Endothelial cell of umbilical vein (primary cell): ENCODE data around the gene CMTM6. TPM values are rescaled to one million over a fixed set of nuclear protein-coding genes. Genes with fewer than 3 reads are reported as not detected.
A peak's percentile ranks its signal among the peaks of the same experiment; 100 is the strongest.

Experiments
- BruUV-seq: library from RNA; stranded (reverse); fragments of 400-500 nt; replicated peaks from 2 replicates; lab custom pipeline; 2021; lab: Mats Ljungman, UMichigan
- CTCF ChIA-PET: fragments of 300-600, 350-600 bp; sonication (Branson Sonifier 250); formaldehyde crosslinking; loops from one replicate; lab custom pipeline; 2021; ENCODE audit warnings: antibody characterized with exemption, inconsistent platforms; lab: Charles Lee
- POLR2A ChIA-PET: fragments of 300-600, 350-600 bp; sonication (Branson Sonifier 250); formaldehyde crosslinking; loops from one replicate; lab custom pipeline; 2021; ENCODE audit warnings: antibody characterized with exemption, inconsistent platforms; lab: Charles Lee
- DNase-seq: peaks from one replicate; pipeline ENCODE4 v3.0.0-alpha.2; 2011; ENCODE audit warnings: low read depth, low spot score
- FAIRE-seq: peaks from 2 replicates; lab custom pipeline; 2011; peaks lifted over from hg19 to GRCh38; lab: Jason Lieb, UNC
- H2AFZ ChIP-seq: 2 replicates; pipeline ENCODE4 v1.6.0; 2012; ENCODE audit warnings: low read depth, low read length, control low read depth, inconsistent platforms
- H3K27ac ChIP-seq: 2 replicates; pipeline ENCODE4 v1.5.1; 2011; ENCODE audit warnings: low read depth, mild to moderate bottlenecking, control low read depth, low read length, moderate library complexity; ENCODE audit not compliant: insufficient read depth
- H3K27me3 ChIP-seq, 2 experiments: 2 replicates each; pipeline versions ENCODE4 v1.6.0 to v1.6.1; 2011; ENCODE audit warnings: low read length in 2 of 2, mixed read lengths in 1 of 2; ENCODE audit not compliant: control insufficient read depth in 2 of 2, insufficient read depth in 2 of 2
- H3K36me3 ChIP-seq, 2 experiments: 2 replicates in 1 of 2; 3 replicates in 1 of 2; pipeline ENCODE4 v1.5.1; 2011; ENCODE audit warnings: low read length in 2 of 2, mild to moderate bottlenecking in 1 of 2, moderate library complexity in 1 of 2; ENCODE audit not compliant: control insufficient read depth in 2 of 2, insufficient read depth in 2 of 2; ENCODE audit errors: extremely low read depth in 1 of 2
- H3K4me1 ChIP-seq: 3 replicates; pipeline ENCODE4 v1.5.1; 2011; ENCODE audit warnings: mild to moderate bottlenecking, low read length; ENCODE audit not compliant: control insufficient read depth, insufficient read depth; ENCODE audit errors: extremely low read depth
- H3K4me2 ChIP-seq: 2 replicates; pipeline ENCODE4 v1.6.1; 2011; ENCODE audit warnings: low read length, control low read depth, mixed read lengths; ENCODE audit not compliant: insufficient read depth
- H3K4me3 ChIP-seq, 3 experiments: fragments of 200-600 bp in 1 of 3; sonication (generic), shearing (Covaris generic) in 1 of 3; replicated peaks in 1 of 3; 2 replicates each; pipeline ENCODE4 v1.5.1; 2011 to 2016; ENCODE audit warnings: control low read depth in 3 of 3, low read length in 3 of 3, mild to moderate bottlenecking in 2 of 3, inconsistent platforms in 1 of 3, low read depth in 1 of 3, moderate library complexity in 1 of 3; ENCODE audit not compliant: insufficient read depth in 1 of 3
- H3K79me2 ChIP-seq: 2 replicates; pipeline ENCODE4 v1.6.0; 2012; ENCODE audit warnings: low read length, inconsistent platforms; ENCODE audit not compliant: control insufficient read depth, insufficient read depth
- H3K9ac ChIP-seq: replicated peaks from 2 replicates; pipeline ENCODE3; 2011; ENCODE audit warnings: low read length, control low read depth; ENCODE audit not compliant: insufficient read depth; ENCODE audit errors: extremely low read depth
- H3K9me1 ChIP-seq: replicated peaks from 3 replicates; pipeline ENCODE4 v1.6.0; 2011; ENCODE audit warnings: mild to moderate bottlenecking, low read length; ENCODE audit not compliant: control insufficient read depth, insufficient read depth; ENCODE audit errors: extremely low read depth
- H3K9me3 ChIP-seq: replicated peaks from 2 replicates; pipeline ENCODE4 v1.5.1; 2012; ENCODE audit warnings: low read length, inconsistent platforms; ENCODE audit not compliant: control insufficient read depth, insufficient read depth
- H4K20me1 ChIP-seq: replicated peaks from 2 replicates; pipeline ENCODE3; 2011; ENCODE audit warnings: mild to moderate bottlenecking, low read length; ENCODE audit not compliant: control insufficient read depth, insufficient read depth; ENCODE audit errors: extremely low read depth
- CTCF ChIP-seq, 2 donors: IDR thresholded peaks; 1 replicate in 1 of 2; 2 replicates in 1 of 2; pipeline ENCODE4 v1.5.1; 2011; ENCODE audit warnings: low read length in 2 of 2, mild to moderate bottlenecking in 2 of 2, moderate library complexity in 2 of 2, control low read depth in 1 of 2, inconsistent platforms in 1 of 2, low read depth in 1 of 2; ENCODE audit not compliant: insufficient read depth in 1 of 2; ENCODE audit errors: extremely low read depth in 1 of 2
- EZH2 ChIP-seq: IDR thresholded peaks from 2 replicates; pipeline ENCODE4 v1.6.1; 2012; ENCODE audit warnings: borderline replicate concordance, low read depth, mild to moderate bottlenecking, moderate library complexity, low read length, inconsistent platforms; ENCODE audit not compliant: severe bottlenecking
- FOS ChIP-seq: IDR thresholded peaks from 2 replicates; pipeline ENCODE4 v1.6.1; 2011; ENCODE audit warnings: mild to moderate bottlenecking, low read length, moderate library complexity, borderline replicate concordance; ENCODE audit not compliant: insufficient read depth
- GATA2 ChIP-seq: IDR thresholded peaks from 2 replicates; pipeline ENCODE4 v1.7.0; 2011; ENCODE audit warnings: low read depth, mild to moderate bottlenecking, moderate library complexity, mixed read lengths, low read length; ENCODE audit not compliant: insufficient read length, insufficient read depth
- JUN ChIP-seq: IDR thresholded peaks from 2 replicates; pipeline ENCODE4 v1.6.1; 2011; ENCODE audit warnings: borderline replicate concordance, low read depth; ENCODE audit not compliant: insufficient read length, insufficient read depth
- MYC ChIP-seq: IDR thresholded peaks from one replicate; pipeline ENCODE4 v1.6.1; 2011; ENCODE audit warnings: mild to moderate bottlenecking, low read depth, low read length
- POLR2A ChIP-seq: IDR thresholded peaks from 2 replicates; pipeline ENCODE4 v1.6.1; 2012; ENCODE audit warnings: low read depth, mild to moderate bottlenecking, control low read depth, low read length
- POLR2AphosphoS5 ChIP-seq: IDR thresholded peaks from 2 replicates; pipeline ENCODE4 v1.6.1; 2012; ENCODE audit warnings: low read depth, mild to moderate bottlenecking, control low read depth, low read length, moderate library complexity; ENCODE audit not compliant: insufficient read depth
- dilution Hi-C: fragments of 300-500 bp; cut with MboI; formaldehyde crosslinking; loops from one replicate; pipeline ENCODE4 v1.15.0; 2019; ENCODE audit warnings: low sequenced_read_pairs; ENCODE audit not compliant: extremely low pct_ligation_motif_present
- intact Hi-C: fragments of 100-400 bp; cut with micrococcal nuclease; formaldehyde crosslinking; loops from one replicate; pipeline ENCODE4 v1.10.0; 2022
- polyA plus RNA-seq, 4 experiments: library from polyadenylated mRNA; depleted of rRNA in 3 of 4; stranded (reverse) in 3 of 4; unstranded in 1 of 4; fragments of >200 nt; gene quantifications; 2 replicates each; pipeline versions ENCODE4 v1.2.1 to v1.2.3, GENCODE V29; 2011 to 2012; ENCODE audit warnings: missing spikeins in 1 of 4
- total RNA-seq: library from RNA; stranded (reverse); gene quantifications from 2 replicates; pipeline ENCODE4 v1.2.3, GENCODE V29; 2021
- TF ChIP-seq, protein P1 (sequence below): IDR thresholded peaks from 2 replicates; pipeline ENCODE4 v1.6.1; 2011; ENCODE audit not compliant: insufficient read depth, insufficient read length

Gene CMTM6
- total and polyA plus RNA-seq, 2 donors (not counting 3 experiments of a cell fraction or from before 2014, with no cell fraction given), result 38.0 to 56.3 TPM

- TF ChIP-seq, protein P1, sequence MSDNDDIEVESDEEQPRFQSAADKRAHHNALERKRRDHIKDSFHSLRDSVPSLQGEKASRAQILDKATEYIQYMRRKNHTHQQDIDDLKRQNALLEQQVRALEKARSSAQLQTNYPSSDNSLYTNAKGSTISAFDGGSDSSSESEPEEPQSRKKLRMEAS, result no peak
- TF ChIP-seq GATA2 (no peak), FOS (no peak), MYC (no peak), EZH2 (no peak), POLR2A (no peak), JUN (no peak), POLR2AphosphoS5 (no peak), CTCF (IDR thresholded peaks at IDR 0.05; ENCODE audit: extremely low read depth in 1 of 2, insufficient read depth in 1 of 2, low read depth in 1 of 2, low read length in 2 of 2) (no peak)
- H3K9me3 ChIP-seq, result no peaks in the 10 kb centered on the region
- no peak overlapping the region for H2AFZ ChIP-seq
- H3K9me1 ChIP-seq, result no peaks in the 10 kb centered on the region
- no TSS peak for BruUV-seq
- peaks cover 9% of the 10 kb centered on the region for H4K20me1 ChIP-seq
- peaks cover 40% of the 10 kb centered on the region for H3K79me2 ChIP-seq
- no peak for DNase-seq
- intact Hi-C loops, result no loop called here
- H3K9ac ChIP-seq, result no peak overlapping the region
- no peak overlapping the region for H3K4me2 ChIP-seq
- no peak overlapping the region for H3K27ac ChIP-seq
- peaks cover 14% of the 10 kb centered on the region for H3K4me1 ChIP-seq
- ChIA-PET POLR2A (no interaction called here), CTCF (interaction anchor here (0.8 to 1.7 kb wide), 6 partner anchors 9 to 118 kb away, joined by 3 to 5 read pairs (median 4); partner anchors contain the start of gene CMTM6)
- peak; percentile 40 for FAIRE-seq
- no peaks in the 10 kb centered on the region for H3K27me3 ChIP-seq
- dilution Hi-C loops, result no loop called here
- H3K4me3 ChIP-seq, result no peak overlapping the region
- peaks cover 0 to 3% of the 10 kb centered on the region in 2 experiments for H3K36me3 ChIP-seq
Measured at GRCh38 chr3:32492684-32493436, 9.8 kb downstream of the CMTM6 start.
